Caco-2 (cell line): ENCODE results near the gene CYB561D1. TPM values are rescaled to one million over a fixed set of nuclear protein-coding genes. Genes with fewer than 3 reads are reported as not detected.

Source experiments
- BruUV-seq: library from RNA; stranded (reverse); fragments of 400-500 nt; replicated peaks from 2 replicates; lab custom pipeline; 2021; lab: Mats Ljungman, UMichigan
- CTCF ChIA-PET: fragments of 300-600 bp; sonication (Branson Sonifier 250); formaldehyde crosslinking; loops from one replicate; lab custom pipeline; 2022; ENCODE audit warnings: antibody characterized with exemption; lab: Charles Lee
- POLR2A ChIA-PET: fragments of 300-600 bp; sonication (Branson Sonifier 250); formaldehyde crosslinking; loops from one replicate; lab custom pipeline; 2022; ENCODE audit warnings: antibody characterized with exemption; lab: Charles Lee
- DNase-seq, 2 experiments: peaks; one replicate each; pipeline versions ENCODE4 v3.0.0 to v3.0.0-alpha.2; 2020 to 2022
- H3K27me3 ChIP-seq: replicated peaks from 2 replicates; pipeline ENCODE4 v1.6.0; 2011; ENCODE audit warnings: low read length; ENCODE audit not compliant: control insufficient read depth, insufficient read depth
- H3K36me3 ChIP-seq: 2 replicates; pipeline ENCODE4 v1.5.1; 2011; ENCODE audit warnings: low read length; ENCODE audit not compliant: control insufficient read depth, insufficient read depth
- H3K4me1 ChIP-seq: fragments of 250-450 bp; sonication (Bioruptor Pico); 2 replicates; pipeline ENCODE4 v1.5.1; 2020; ENCODE audit warnings: mild to moderate bottlenecking
- H3K4me3 ChIP-seq: 2 replicates; pipeline ENCODE4 v1.5.1; 2011; ENCODE audit warnings: low read depth, mild to moderate bottlenecking, control low read depth, low read length
- H3K9me3 ChIP-seq: fragments of 250-450 bp; sonication (Bioruptor Pico); 2 replicates; pipeline ENCODE4 v1.5.1; 2020; ENCODE audit warnings: mild to moderate bottlenecking, moderate library complexity
- H3K27ac Mint-ChIP-seq: one replicate; pipeline ENCODE4 v1.8.0; 2022; ENCODE audit warnings: mixed read lengths; ENCODE audit not compliant: unreplicated experiment
- H3K27me3 Mint-ChIP-seq: one replicate; pipeline ENCODE4 v1.8.0; 2022; ENCODE audit warnings: mixed read lengths; ENCODE audit not compliant: insufficient read depth, unreplicated experiment
- H3K36me3 Mint-ChIP-seq: one replicate; pipeline ENCODE4 v1.8.0; 2022; ENCODE audit warnings: mild to moderate bottlenecking, mixed read lengths; ENCODE audit not compliant: insufficient read depth, unreplicated experiment
- H3K4me1 Mint-ChIP-seq: one replicate; pipeline ENCODE4 v1.8.0; 2022; ENCODE audit warnings: low read depth, mixed read lengths; ENCODE audit not compliant: unreplicated experiment
- H3K4me3 Mint-ChIP-seq: one replicate; pipeline ENCODE4 v1.8.0; 2022; ENCODE audit warnings: mild to moderate bottlenecking, moderate library complexity, mixed read lengths; ENCODE audit not compliant: unreplicated experiment
- H3K9me3 Mint-ChIP-seq: one replicate; pipeline ENCODE4 v1.8.0; 2022; ENCODE audit warnings: mixed read lengths; ENCODE audit not compliant: unreplicated experiment
- CTCF ChIP-seq, 2 experiments: fragments of 200-600 bp in 1 of 2; IDR thresholded peaks; 1 replicate in 1 of 2; 2 replicates in 1 of 2; pipeline versions ENCODE4 v1.5.1 to v1.8.0; 2011 to 2022; ENCODE audit warnings: antibody characterized with exemption in 1 of 2, control low read depth in 1 of 2, inconsistent platforms in 1 of 2, low read depth in 1 of 2, low read length in 1 of 2, mild to moderate bottlenecking in 1 of 2, moderate library complexity in 1 of 2; ENCODE audit not compliant: insufficient read depth in 1 of 2, severe bottlenecking in 1 of 2, unreplicated experiment in 1 of 2
- intact Hi-C: fragments of 100-400 bp; cut with micrococcal nuclease; formaldehyde crosslinking; loops from one replicate; pipeline ENCODE4 v1.10.0; 2022; ENCODE audit not compliant: unreplicated experiment
- total RNA-seq: library from RNA; stranded (reverse); gene quantifications from 2 replicates; pipeline ENCODE4 v1.2.3, GENCODE V29; 2022

CYB561D1 gene
- total RNA-seq, 1 experiment from 2014 or later, result 7.3 TPM

GRCh38 chr1:109530457-109531087 is 36.7 kb downstream of the CYB561D1 start:
- peaks cover 4% of the 10 kb centered on the region for H3K36me3 Mint-ChIP-seq
- ChIA-PET CTCF (interaction anchor here (0.6 to 6.3 kb wide), 2 partner anchors 16 to 36 kb away, joined by 3 to 131 read pairs; partner anchors contain the start of gene CYB561D1), POLR2A (no interaction called here)
- H3K4me3 Mint-ChIP-seq, result no peak overlapping the region
- no peak for DNase-seq
- H3K27me3 Mint-ChIP-seq, result peaks cover 9% of the 10 kb centered on the region
- no peaks in the 10 kb centered on the region for H3K36me3 ChIP-seq
- no peak for TF ChIP-seq CTCF (IDR thresholded peaks at IDR 0.05; ENCODE audit: insufficient read depth in 1 of 2, low read depth in 1 of 2, low read length in 1 of 2, severe bottlenecking in 1 of 2, unreplicated experiment in 1 of 2)
- no peaks in the 10 kb centered on the region; the same call in 1 of the 2 replicates for H3K4me1 ChIP-seq
- H3K4me3 ChIP-seq, result no peak overlapping the region
- H3K4me1 Mint-ChIP-seq, result no peaks in the 10 kb centered on the region
- intact Hi-C loops, result loop anchor here (5.0 kb wide), 2 partner anchors 103 to 268 kb away; partner anchors contain the start of gene PSMA5
- H3K27ac Mint-ChIP-seq, result no peak overlapping the region
- H3K9me3 Mint-ChIP-seq, result no peaks in the 10 kb centered on the region
- BruUV-seq, result no TSS peak
- no peaks in the 10 kb centered on the region for H3K9me3 ChIP-seq
- H3K27me3 ChIP-seq, result no peaks in the 10 kb centered on the region

- Mint-ChIP-seq H3K9me3 (no peaks in the 10 kb centered on the region), H3K27me3 (peaks cover 1% of the 10 kb centered on the region), H3K27ac (no peak overlapping the region), H3K36me3 (peaks cover 4% of the 10 kb centered on the region), H3K4me1 (no peaks in the 10 kb centered on the region), H3K4me3 (no peak overlapping the region)
- no peak for TF ChIP-seq CTCF (IDR thresholded peaks at IDR 0.05; ENCODE audit: insufficient read depth in 1 of 2, low read depth in 1 of 2, low read length in 1 of 2, severe bottlenecking in 1 of 2, unreplicated experiment in 1 of 2)
- Histone ChIP-seq H3K9me3 (no peaks in the 10 kb centered on the region), H3K4me3 (no peak overlapping the region), H3K4me1 (no peaks in the 10 kb centered on the region; the same call in 1 of the 2 replicates), H3K36me3 (no peaks in the 10 kb centered on the region), H3K27me3 (no peaks in the 10 kb centered on the region)
- no peak for DNase-seq
- BruUV-seq, result no TSS peak
- intact Hi-C loops, result loop anchor here (5.0 kb wide), 2 partner anchors 104 to 269 kb away; partner anchors contain the start of gene PSMA5
- CTCF ChIA-PET, result interaction anchor here (0.9 to 6.3 kb wide), 2 partner anchors 37 to 48 kb away, joined by 4 to 131 read pairs; partner anchors contain the start of genes ATXN7L2 and CYB561D1
- POLR2A ChIA-PET, result no interaction called here
Measured at GRCh38 chr1:109531380-109531779, 37.5 kb downstream of the CYB561D1 start.

DNA sequence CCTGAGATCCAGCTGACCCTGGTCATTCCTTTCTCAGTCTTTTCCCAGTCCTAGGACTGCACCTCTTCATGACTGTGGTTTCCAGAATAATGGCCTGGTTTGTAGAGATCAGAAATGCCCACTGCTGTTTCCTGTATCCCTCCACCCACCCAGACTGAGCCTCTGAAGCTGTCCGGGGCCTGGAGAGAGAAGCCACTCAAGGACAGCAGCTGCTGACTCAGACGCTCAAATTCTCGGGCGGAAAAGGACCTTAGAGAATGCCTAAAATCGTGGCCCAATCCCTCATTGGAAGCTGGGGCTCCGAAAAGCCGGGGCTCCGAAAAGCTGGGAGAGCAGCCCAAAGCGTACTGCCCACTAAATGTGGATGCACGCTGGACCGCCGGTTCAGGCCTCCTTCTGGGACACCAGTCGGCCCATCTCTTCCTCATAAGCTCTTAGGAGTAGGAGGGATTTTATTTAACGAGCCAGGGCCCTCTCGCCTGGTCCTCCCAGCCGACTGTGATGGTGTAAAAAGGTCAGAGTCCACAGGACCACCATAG is 38.0 kb downstream of the CYB561D1 start:
- no TSS peak for BruUV-seq
- Histone ChIP-seq H3K4me1 (no peaks in the 10 kb centered on the region; the same call in 1 of the 2 replicates), H3K27me3 (no peaks in the 10 kb centered on the region), H3K9me3 (no peaks in the 10 kb centered on the region), H3K4me3 (no peak overlapping the region), H3K36me3 (no peaks in the 10 kb centered on the region)
- no peaks in the 10 kb centered on the region for H3K9me3 Mint-ChIP-seq
- H3K36me3 Mint-ChIP-seq, result peaks cover 4% of the 10 kb centered on the region
- intact Hi-C loops, result loop anchor here (1.0 to 5.0 kb wide), 5 partner anchors 34 to 270 kb away; partner anchors contain the start of genes CYB561D1 and PSMA5
- H3K27ac Mint-ChIP-seq, result no peak overlapping the region
- ChIA-PET CTCF (interaction anchor here (0.9 to 6.3 kb wide), 8 partner anchors 14 to 500 kb away, joined by 3 to 131 read pairs (median 4); partner anchors contain the start of genes AMIGO1, ATXN7L2 and CYB561D1), POLR2A (no interaction called here)
- no peak for TF ChIP-seq CTCF (IDR thresholded peaks at IDR 0.05; ENCODE audit: insufficient read depth in 1 of 2, low read depth in 1 of 2, low read length in 1 of 2, severe bottlenecking in 1 of 2, unreplicated experiment in 1 of 2)
- no peak overlapping the region for H3K4me3 Mint-ChIP-seq
- H3K4me1 Mint-ChIP-seq, result no peaks in the 10 kb centered on the region
- no peaks in the 10 kb centered on the region for H3K27me3 Mint-ChIP-seq
- DNase-seq, result no peak
